MM.1S (cell line): ENCODE measurements around the gene RABL6.

ENCODE experiments used
- CTCF ChIP-seq: fragments of 300-600 bp; sonication (generic); IDR thresholded peaks from 2 replicates; pipeline ENCODE4 v1.5.1; 2016; ENCODE audit warnings: antibody characterized with exemption, low read length, mixed read lengths
- EZH2 ChIP-seq: fragments of 300-600 bp; sonication (generic); optimal IDR thresholded peaks from 2 replicates; pipeline ENCODE3; 2017; ENCODE audit warnings: low read depth, mild to moderate bottlenecking, antibody characterized with exemption, low read length, mixed read lengths

- no peak for TF ChIP-seq CTCF
- TF ChIP-seq EZH2: no peak
Measured at GRCh38 chr9:136847088-136847825, 39.5 kb downstream of the RABL6 start.
